OCI-LY7 (cell line): Measurements from ENCODE around the gene DLGAP1.

Experiments used
- CTCF ChIP-seq: fragments of 200-600 bp; sonication (generic); conservative IDR thresholded peaks from 2 replicates; pipeline ENCODE4 v1.5.1; 2014; ENCODE audit warnings: mild to moderate bottlenecking, antibody characterized with exemption, low read length, moderate library complexity, mixed read lengths
- EZH2phosphoT487 ChIP-seq: fragments of 200-600 bp; sonication (generic); IDR thresholded peaks from 2 replicates; pipeline ENCODE4 v1.6.1; 2018; ENCODE audit warnings: low read depth, borderline replicate concordance, mild to moderate bottlenecking, mixed run types, antibody characterized with exemption, low read length, moderate library complexity, mixed read lengths

- no peak for TF ChIP-seq CTCF
- no peak for TF ChIP-seq EZH2phosphoT487
Observed at GRCh38 chr18:3748086-3748485, 707.0 kb downstream of the DLGAP1 start.
